BJ (cell line): ENCODE results near the gene AREG. TPM values are rescaled to one million over a fixed set of nuclear protein-coding genes. Genes with fewer than 3 reads are reported as not detected.

Source experiments
- CTCF ChIA-PET: fragments of 350-600 bp; formaldehyde crosslinking; extraction: SDS; loops from one replicate; lab custom pipeline; 2021; ENCODE audit warnings: antibody characterized with exemption, inconsistent platforms; lab: Yijun Ruan, JAX
- POLR2A ChIA-PET: fragments of 300-600 bp; sonication (Branson Sonifier 250); formaldehyde crosslinking; extraction: SDS; loops from one replicate; lab custom pipeline; 2021; ENCODE audit warnings: antibody characterized with exemption; lab: Charles Lee
- DNase-seq: peaks from one replicate; pipeline ENCODE4 v3.0.0-alpha.2; 2011; ENCODE audit warnings: low read depth
- H3K27me3 ChIP-seq: 2 replicates; pipeline ENCODE4 v1.6.0; 2011; ENCODE audit warnings: low read length; ENCODE audit not compliant: control insufficient read depth, insufficient read depth
- H3K36me3 ChIP-seq: 2 replicates; pipeline ENCODE4 v1.5.1; 2011; ENCODE audit warnings: low read length; ENCODE audit not compliant: control insufficient read depth, insufficient read depth
- H3K4me3 ChIP-seq: 2 replicates; pipeline ENCODE4 v1.5.1; 2011; ENCODE audit warnings: low read depth, mild to moderate bottlenecking, control low read depth, low read length
- polyA plus RNA-seq: library from polyadenylated mRNA; depleted of rRNA; stranded (reverse); fragments of >200 nt; gene quantifications from 2 replicates; pipeline ENCODE4 v1.2.3, GENCODE V29; 2011
- TF ChIP-seq, protein P1 (sequence below): IDR thresholded peaks from 2 replicates; pipeline ENCODE4 v1.5.1; 2011; ENCODE audit warnings: low read depth, mild to moderate bottlenecking, control low read depth, inconsistent platforms, low read length, moderate library complexity; ENCODE audit not compliant: insufficient read depth

The AREG gene
- polyA plus RNA-seq, 1 experiment: 0.07 TPM

DNA sequence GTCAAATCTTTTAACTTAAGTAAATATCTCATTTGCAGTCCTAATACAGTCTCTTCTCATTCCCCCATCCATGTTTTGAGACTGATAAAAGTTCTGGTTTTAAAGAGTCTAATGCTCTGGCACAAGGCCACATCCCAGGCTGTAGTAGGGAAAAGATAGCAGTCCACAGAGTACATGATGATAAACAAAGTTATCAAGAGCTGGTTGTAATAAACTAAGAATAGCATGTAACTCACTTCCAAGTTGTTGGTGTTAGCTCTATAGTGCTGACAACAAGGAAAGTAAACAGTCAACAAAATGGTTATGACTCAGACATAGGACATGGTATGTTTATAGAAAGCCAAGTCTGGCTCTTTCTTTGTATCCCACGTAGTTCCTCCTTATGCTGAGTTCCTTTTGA, 21.8 kb upstream of the AREG start:
- TF ChIP-seq, protein P1, sequence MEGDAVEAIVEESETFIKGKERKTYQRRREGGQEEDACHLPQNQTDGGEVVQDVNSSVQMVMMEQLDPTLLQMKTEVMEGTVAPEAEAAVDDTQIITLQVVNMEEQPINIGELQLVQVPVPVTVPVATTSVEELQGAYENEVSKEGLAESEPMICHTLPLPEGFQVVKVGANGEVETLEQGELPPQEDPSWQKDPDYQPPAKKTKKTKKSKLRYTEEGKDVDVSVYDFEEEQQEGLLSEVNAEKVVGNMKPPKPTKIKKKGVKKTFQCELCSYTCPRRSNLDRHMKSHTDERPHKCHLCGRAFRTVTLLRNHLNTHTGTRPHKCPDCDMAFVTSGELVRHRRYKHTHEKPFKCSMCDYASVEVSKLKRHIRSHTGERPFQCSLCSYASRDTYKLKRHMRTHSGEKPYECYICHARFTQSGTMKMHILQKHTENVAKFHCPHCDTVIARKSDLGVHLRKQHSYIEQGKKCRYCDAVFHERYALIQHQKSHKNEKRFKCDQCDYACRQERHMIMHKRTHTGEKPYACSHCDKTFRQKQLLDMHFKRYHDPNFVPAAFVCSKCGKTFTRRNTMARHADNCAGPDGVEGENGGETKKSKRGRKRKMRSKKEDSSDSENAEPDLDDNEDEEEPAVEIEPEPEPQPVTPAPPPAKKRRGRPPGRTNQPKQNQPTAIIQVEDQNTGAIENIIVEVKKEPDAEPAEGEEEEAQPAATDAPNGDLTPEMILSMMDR: no peak
- Histone ChIP-seq H3K4me3 (no peak overlapping the region), H3K27me3 (no peaks in the 10 kb centered on the region), H3K36me3 (no peaks in the 10 kb centered on the region)
- no peak for DNase-seq
- ChIA-PET POLR2A (no interaction called here), CTCF (interaction anchor here (0.6 to 1.5 kb wide), 2 partner anchors 22 to 1178 kb away, joined by 3 to 4 read pairs; partner anchors contain the start of gene AREG)

DNA sequence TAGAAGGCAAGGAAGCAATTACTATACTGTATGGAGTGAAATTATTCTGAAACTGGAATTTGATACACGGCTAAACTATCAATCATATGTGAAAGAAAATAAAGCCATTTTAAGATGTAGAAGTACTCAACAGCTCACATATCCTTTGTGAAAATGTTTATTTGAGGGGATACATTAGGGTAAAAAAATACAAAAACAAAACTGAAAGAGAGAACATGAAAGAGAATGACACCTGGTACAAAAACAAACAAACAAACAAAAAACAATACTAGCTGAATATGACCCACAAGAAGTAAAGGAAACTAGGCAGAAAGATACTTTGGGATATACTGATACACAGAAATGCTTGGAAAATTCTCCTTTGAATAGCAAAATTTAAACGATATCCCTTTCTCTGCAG, 20.8 kb upstream of the AREG start:
- Histone ChIP-seq H3K27me3 (no peaks in the 10 kb centered on the region), H3K4me3 (no peak overlapping the region), H3K36me3 (no peaks in the 10 kb centered on the region)
- DNase-seq: no peak
- TF ChIP-seq, protein P1: no peak
- ChIA-PET CTCF (interaction anchor here (1.5 kb wide), 1 partner anchor 21 kb away, joined by 4 read pairs; the partner anchor contains the start of gene AREG), POLR2A (no interaction called here)

DNA sequence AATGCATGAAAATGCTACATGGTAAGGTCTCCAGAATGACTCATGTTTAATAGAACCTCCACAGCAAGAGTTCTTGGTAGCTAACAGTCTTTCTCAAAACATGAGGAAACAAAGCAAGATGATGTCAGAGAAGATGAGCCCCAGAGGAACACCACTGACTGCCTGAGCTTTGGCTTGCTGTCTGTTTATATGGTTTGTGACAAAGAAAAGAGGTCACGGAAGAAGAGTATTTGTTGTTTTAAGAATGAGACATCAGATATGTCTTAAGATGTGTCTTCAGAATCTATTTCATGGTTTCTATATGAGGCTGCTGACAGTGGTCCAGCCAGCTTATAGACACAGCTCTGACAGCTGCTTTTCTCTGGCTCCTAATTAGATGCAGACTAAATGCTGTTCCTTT, 18.8 kb upstream of the AREG start:
- H3K36me3 ChIP-seq: no peaks in the 10 kb centered on the region
- TF ChIP-seq, protein P1: no peak
- H3K4me3 ChIP-seq: no peak overlapping the region
- ChIA-PET POLR2A (no interaction called here), CTCF (interaction anchor here (0.8 to 2.0 kb wide), 4 partner anchors 10 to 245 kb away, joined by 3 to 6 read pairs (median 4); partner anchors contain the start of gene AREG)
- H3K27me3 ChIP-seq: no peaks in the 10 kb centered on the region
- peak; percentile 39 for DNase-seq

DNA sequence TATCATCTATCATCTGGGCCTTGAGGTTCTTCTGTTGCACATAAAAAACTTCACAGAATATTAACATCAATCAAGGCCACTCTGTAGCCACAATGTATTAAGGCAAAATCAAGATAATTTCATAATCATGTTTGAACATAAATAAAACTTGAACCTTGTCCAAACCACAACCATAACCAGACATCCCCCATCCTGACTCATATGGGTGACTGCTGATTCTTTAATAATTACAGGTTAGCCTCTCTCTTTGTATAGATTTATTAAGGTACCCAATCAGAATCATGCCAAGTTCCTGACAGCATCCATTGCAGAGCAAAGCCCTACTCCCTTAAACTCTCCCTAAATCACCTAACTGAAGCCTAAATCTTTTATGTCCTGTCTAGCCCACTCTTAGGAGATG, 16.7 kb upstream of the AREG start:
- Histone ChIP-seq H3K4me3 (no peak overlapping the region), H3K27me3 (no peaks in the 10 kb centered on the region), H3K36me3 (no peaks in the 10 kb centered on the region)
- TF ChIP-seq, protein P1: no peak
- ChIA-PET CTCF (interaction anchor here (1.3 to 1.9 kb wide), 2 partner anchors 16 to 17 kb away, joined by 3 to 5 read pairs; partner anchors contain the start of gene AREG), POLR2A (interaction anchor here (0.5 kb wide), 1 partner anchor 17 kb away, joined by 3 read pairs; the partner anchor contains the start of gene AREG)
- no peak for DNase-seq

DNA sequence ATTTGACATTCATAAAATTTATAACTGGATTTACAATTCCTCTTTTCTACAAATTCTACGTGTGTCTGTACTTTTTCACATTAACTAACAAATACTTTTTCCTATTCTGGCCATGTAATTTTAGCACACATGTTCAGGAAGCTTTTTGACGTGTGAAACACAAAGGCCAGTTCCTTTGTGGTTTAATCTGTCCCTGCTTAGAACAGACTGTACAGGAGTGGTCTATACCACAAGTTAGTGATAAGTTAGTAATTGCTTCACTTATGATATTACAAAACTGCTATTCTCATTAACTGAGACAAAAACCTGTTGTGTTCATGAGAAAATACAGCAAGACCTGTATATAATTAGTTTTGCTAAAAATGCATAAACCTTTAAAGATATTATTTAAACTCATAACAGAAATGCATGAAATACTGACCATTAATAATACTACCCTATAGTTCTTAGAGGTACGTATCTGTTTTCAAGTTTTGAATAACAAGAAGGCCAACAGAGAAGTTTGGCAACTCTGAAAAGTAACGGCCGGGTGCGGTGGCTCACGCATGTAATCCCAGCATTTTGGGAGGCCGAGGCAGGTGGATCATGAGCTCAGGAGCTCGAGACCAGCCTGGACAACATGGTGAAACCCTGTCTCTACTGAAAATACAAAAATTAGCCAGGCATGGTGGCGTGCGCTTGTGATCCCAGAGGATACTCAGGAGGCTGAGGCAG, 13.7 kb upstream of the AREG start:
- TF ChIP-seq, protein P1: no peak
- no peak for DNase-seq
- Histone ChIP-seq H3K4me3 (no peak overlapping the region), H3K36me3 (no peaks in the 10 kb centered on the region), H3K27me3 (no peaks in the 10 kb centered on the region)
- ChIA-PET CTCF (no interaction called here), POLR2A (no interaction called here)
